ENCODE measurements around the gene WDR82. TPM values are rescaled to one million over a fixed set of nuclear protein-coding genes. Genes with fewer than 3 reads are reported as not detected.

WDR82 gene
- total and polyA plus RNA-seq, 9 of the 15 experiments (the other 6 are each of a cell fraction or from before 2014, with no cell fraction given): 6.4 to 62.9 (median 37.1) TPM

DNA sequence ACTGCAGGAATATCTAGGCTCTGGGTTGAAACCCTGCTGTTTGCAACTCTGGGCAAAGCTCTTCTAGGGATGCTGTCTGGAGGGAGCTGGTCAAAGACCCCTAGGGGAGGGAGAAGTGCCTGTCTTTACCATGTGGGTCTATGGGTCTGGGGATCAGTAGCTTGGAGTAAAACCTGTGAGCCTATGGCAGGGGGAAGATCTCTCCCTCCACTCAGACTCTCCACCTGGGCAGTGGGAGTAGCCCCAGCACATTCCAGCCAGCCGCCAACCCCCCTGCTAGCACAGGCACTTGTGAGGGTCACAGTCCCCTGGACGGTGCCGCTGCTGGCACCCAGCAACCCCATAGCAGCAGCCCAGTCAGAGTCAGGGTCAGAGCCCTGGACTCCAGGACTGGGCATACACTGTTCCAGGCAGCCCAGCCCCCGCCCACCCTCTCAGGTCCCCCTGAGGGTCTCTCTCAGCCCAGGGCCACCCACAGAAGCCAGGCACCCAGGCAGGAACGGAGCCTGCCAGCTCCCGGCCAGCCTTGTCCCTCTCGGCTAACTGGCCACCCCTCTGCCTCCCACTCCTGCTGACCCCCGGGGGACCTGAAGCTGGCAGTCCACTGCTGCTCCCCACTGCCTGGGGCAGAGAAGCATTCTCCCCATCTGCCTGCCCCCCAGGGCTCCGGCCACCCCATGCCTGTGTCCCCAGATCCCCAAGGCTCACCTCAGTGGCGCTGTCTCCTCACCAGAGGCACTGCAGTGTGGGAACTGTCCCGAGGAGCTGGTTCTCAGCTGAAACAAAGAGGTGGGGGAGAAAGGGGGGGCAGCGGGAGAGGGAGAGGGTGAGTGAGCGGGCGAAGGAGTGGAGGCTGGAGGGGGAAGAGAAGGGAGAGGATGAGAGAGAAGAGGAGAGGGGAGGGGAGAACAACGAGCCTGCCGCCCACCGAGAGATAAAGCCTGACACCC, 20.0 kb upstream of the WDR82 start:
- peak overlapping the region; percentile 76; the same call in 1 of the 2 replicates for H3K4me2 ChIP-seq (ENCODE audit: insufficient read depth, low read length)
- H4K20me1 ChIP-seq (replicated peaks; ENCODE audit: control insufficient read depth, insufficient read depth, low read length): no peaks in the 10 kb centered on the region
- no peaks in the 10 kb centered on the region for H3K9me3 ChIP-seq (replicated peaks; ENCODE audit: control insufficient read depth, insufficient read depth, low read depth, low read length)
- DNase-seq (ENCODE audit: extremely low read depth in 1 of 4, low spot score in 3 of 4) (peak; percentile 22 to 57 (median 48)), ATAC-seq (peak; percentile 5; the same call in 1 of the 3 replicates), FAIRE-seq (no peak)
- peak overlapping the region in 1 of 2 experiments; percentile 83; a peak in 2 of 4 replicates for H3K9ac ChIP-seq (ENCODE audit: insufficient read depth in 1 of 2, low read depth in 2 of 2, low read length in 2 of 2)
- intact Hi-C loops (cut with micrococcal nuclease): no loop called here
- BruUV-seq (replicated peaks): no TSS peak
- peak overlapping the region; percentile 51; the same call in 1 of the 2 replicates for H2AFZ ChIP-seq (ENCODE audit: low read depth, low read length)
- POLR2A ChIA-PET: interaction anchor here (0.6 to 0.7 kb wide), 3 partner anchors 10 to 114 kb away, joined by 3 to 4 read pairs (median 4); partner anchors contain the start of gene WDR82
- H3K4me3 ChIP-seq: no peak overlapping the region
- peak overlapping the region; percentile 77; the same call in 2 of the 3 replicates for H3K27ac ChIP-seq (ENCODE audit: extremely low read depth, low read depth, low read length)
- H3K4me1 ChIP-seq (replicated peaks in 1 of 2; ENCODE audit: control insufficient read depth in 2 of 2, insufficient read depth in 2 of 2, low read length in 2 of 2): peaks cover 35 to 58% of the 10 kb centered on the region in 2 experiments
- no peaks in the 10 kb centered on the region for H3K27me3 ChIP-seq (ENCODE audit: control insufficient read depth in 2 of 2, insufficient read depth in 2 of 2, low read length in 2 of 2)
- in situ Hi-C loops (cut with MboI): loop anchor here (10.0 kb wide), 2 partner anchors 86 to 146 kb away; partner anchors contain the start of gene SEMA3G
- WGBS (ENCODE audit: insufficient coverage, low coverage, missing lambda C conversion rate): 40% methylated on average over 4 of the region's 17 CpGs
- H3K79me2 ChIP-seq (ENCODE audit: control insufficient read depth, insufficient read depth, low read length): no peaks in the 10 kb centered on the region
- no peaks in the 10 kb centered on the region for H3K9me1 ChIP-seq (ENCODE audit: control insufficient read depth, insufficient read depth, low read length)
- CTCF ChIA-PET (ENCODE audit: low intra/inter-chr PET ratio): no interaction called here
- no peaks in the 10 kb centered on the region for H3K36me3 ChIP-seq (ENCODE audit: control insufficient read depth, insufficient read depth, low read length)
- TF ChIP-seq RBM39 (optimal IDR thresholded peaks at IDR 0.05; ENCODE audit: low read depth, low read length) (no peak), RBM17 (IDR thresholded peaks at IDR 0.05; ENCODE audit: borderline replicate concordance, low read depth, low read length) (no peak), CHD2 (IDR thresholded peaks at IDR 0.05; ENCODE audit: low read depth, low read length) (no peak), DMBX1 (CRISPR knock-in tag; IDR thresholded peaks at IDR 0.05; ENCODE audit: borderline replicate concordance) (no peak), SAFB (IDR thresholded peaks at IDR 0.05; ENCODE audit: borderline replicate concordance, low read depth, low read length) (no peak), POLR2G (IDR thresholded peaks at IDR 0.05; ENCODE audit: low read depth, low read length) (0 out of 2 replicates have a peak, but pooled peaks have one; percentile 24), IRF2 (CRISPR knock-in tag; IDR thresholded peaks at IDR 0.05) (no peak), CHCHD3 (CRISPR knock-in tag; IDR thresholded peaks at IDR 0.05) (no peak), SOX6 (IDR thresholded peaks at IDR 0.05) (no peak), ZNF23 (CRISPR knock-in tag; IDR thresholded peaks at IDR 0.05) (no peak), ELF4 (CRISPR knock-in tag; IDR thresholded peaks at IDR 0.05) (0 out of 2 replicates have a peak, but pooled peaks have one; percentile 28), BDP1 (IDR thresholded peaks at IDR 0.05; ENCODE audit: insufficient read depth, insufficient read length) (no peak), RFX7 (CRISPR knock-in tag; IDR thresholded peaks at IDR 0.05) (no peak), ZNF282 (CRISPR knock-in tag; IDR thresholded peaks at IDR 0.05) (no peak), BCL6 (CRISPR knock-in tag; IDR thresholded peaks at IDR 0.05) (no peak), MECOM (CRISPR knock-in tag; IDR thresholded peaks at IDR 0.05) (no peak), FOXK2 (conservative IDR thresholded peaks at IDR 0.05 in 1 of 2, IDR thresholded peaks at IDR 0.05 in 1 of 2; ENCODE audit: low read depth in 2 of 2) (no peak), SIN3B (IDR thresholded peaks at IDR 0.05; ENCODE audit: low read depth) (no peak), CBX1 (IDR thresholded peaks at IDR 0.05; ENCODE audit: low read depth) (no peak)
- TF ChIP-seq, protein P1, sequence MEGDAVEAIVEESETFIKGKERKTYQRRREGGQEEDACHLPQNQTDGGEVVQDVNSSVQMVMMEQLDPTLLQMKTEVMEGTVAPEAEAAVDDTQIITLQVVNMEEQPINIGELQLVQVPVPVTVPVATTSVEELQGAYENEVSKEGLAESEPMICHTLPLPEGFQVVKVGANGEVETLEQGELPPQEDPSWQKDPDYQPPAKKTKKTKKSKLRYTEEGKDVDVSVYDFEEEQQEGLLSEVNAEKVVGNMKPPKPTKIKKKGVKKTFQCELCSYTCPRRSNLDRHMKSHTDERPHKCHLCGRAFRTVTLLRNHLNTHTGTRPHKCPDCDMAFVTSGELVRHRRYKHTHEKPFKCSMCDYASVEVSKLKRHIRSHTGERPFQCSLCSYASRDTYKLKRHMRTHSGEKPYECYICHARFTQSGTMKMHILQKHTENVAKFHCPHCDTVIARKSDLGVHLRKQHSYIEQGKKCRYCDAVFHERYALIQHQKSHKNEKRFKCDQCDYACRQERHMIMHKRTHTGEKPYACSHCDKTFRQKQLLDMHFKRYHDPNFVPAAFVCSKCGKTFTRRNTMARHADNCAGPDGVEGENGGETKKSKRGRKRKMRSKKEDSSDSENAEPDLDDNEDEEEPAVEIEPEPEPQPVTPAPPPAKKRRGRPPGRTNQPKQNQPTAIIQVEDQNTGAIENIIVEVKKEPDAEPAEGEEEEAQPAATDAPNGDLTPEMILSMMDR (IDR thresholded peaks at IDR 0.05 in 2 of 3, conservative IDR thresholded peaks at IDR 0.05 in 1 of 3; ENCODE audit: insufficient read depth in 2 of 3, low read depth in 1 of 3, low read length in 3 of 3): peak in 2 of 3 experiments; percentile 14 to 32; a peak in 3 of 6 replicates
- TF ChIP-seq, protein P2, sequence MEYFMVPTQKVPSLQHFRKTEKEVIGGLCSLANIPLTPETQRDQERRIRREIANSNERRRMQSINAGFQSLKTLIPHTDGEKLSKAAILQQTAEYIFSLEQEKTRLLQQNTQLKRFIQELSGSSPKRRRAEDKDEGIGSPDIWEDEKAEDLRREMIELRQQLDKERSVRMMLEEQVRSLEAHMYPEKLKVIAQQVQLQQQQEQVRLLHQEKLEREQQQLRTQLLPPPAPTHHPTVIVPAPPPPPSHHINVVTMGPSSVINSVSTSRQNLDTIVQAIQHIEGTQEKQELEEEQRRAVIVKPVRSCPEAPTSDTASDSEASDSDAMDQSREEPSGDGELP (CRISPR knock-in tag; IDR thresholded peaks at IDR 0.05; ENCODE audit: borderline replicate concordance): peak; percentile 39; the same call in 1 of the 2 replicates
